ENCODE data around the gene ACTG1. TPM values are rescaled to one million over a fixed set of nuclear protein-coding genes. Genes with fewer than 3 reads are reported as not detected.

ACTG1 gene
- total and polyA plus RNA-seq, 4 donors, result 1,438 to 2,547 (median 2,309) TPM

DNA sequence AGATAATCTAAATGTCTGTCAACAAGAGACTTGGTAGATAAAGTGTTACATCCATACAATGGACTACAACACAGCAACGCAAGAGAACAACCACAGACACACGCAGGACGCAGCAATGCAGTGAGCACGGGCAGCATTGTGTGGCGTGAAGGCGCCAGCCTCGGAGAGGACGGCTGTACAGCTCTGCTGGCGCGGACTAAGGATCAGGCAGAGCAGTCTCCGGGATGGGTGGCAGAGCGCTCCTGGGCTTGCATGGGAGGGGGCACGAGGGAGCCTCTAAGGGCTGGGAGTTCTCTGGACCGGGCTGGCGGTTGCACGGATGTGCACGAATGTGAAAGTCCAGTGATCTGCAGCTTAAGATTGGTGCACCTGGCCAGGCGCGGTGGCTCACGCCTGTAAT, 34.5 kb downstream of the ACTG1 start:
- Histone ChIP-seq H3K4me1 (ENCODE audit: control insufficient read depth in 1 of 2, insufficient read depth in 2 of 2, low read length in 2 of 2) (no peaks in the 10 kb centered on the region), H3K27me3 (ENCODE audit: control insufficient read depth in 1 of 2, insufficient read depth in 2 of 2, low read length in 1 of 2) (no peaks in the 10 kb centered on the region), H3K4me3 (ENCODE audit: low read length in 2 of 2) (no peak overlapping the region), H3K9me3 (ENCODE audit: control insufficient read depth, low read length) (no peaks in the 10 kb centered on the region), H3K27ac (ENCODE audit: low read depth in 1 of 2, low read length in 2 of 2) (no peak overlapping the region), H3K36me3 (ENCODE audit: control insufficient read depth in 1 of 2, insufficient read depth in 2 of 2, low read length in 1 of 2) (no peaks in the 10 kb centered on the region)
- WGBS, 2 donors, result 94 to 95% methylated on average over 20 of the region's 20 CpGs
- ATAC-seq (ENCODE audit: low FRiP score), result no peak
- intact Hi-C loops (cut with DNase I), result no loop called here
- DNase-seq, result no peak

DNA sequence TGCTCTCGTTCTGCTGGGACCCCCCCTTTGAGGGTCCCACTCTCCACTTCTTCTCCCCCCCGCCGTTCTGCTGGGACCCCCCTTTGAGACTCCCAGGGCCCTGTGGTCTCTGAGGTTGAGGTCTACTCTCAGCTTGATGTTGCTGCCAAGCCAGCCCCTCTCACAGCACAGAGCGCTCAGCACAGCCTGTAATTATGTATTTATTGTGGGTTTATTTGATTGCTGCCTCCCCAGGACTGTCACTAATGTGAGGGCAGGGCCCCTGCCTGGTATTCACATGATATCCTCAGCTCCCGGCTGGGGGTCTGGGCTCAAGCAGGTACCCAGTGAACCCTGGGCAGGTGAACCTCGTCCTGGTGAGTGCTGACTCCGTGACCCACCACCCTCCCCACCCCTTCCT, 35.4 kb downstream of the ACTG1 start:
- Histone ChIP-seq H3K36me3 (ENCODE audit: control insufficient read depth in 1 of 2, insufficient read depth in 2 of 2, low read length in 1 of 2) (no peaks in the 10 kb centered on the region), H3K4me1 (ENCODE audit: control insufficient read depth in 1 of 2, insufficient read depth in 2 of 2, low read length in 2 of 2) (no peaks in the 10 kb centered on the region), H3K4me3 (ENCODE audit: low read length in 2 of 2) (no peak overlapping the region), H3K27me3 (ENCODE audit: control insufficient read depth in 1 of 2, insufficient read depth in 2 of 2, low read length in 1 of 2) (no peaks in the 10 kb centered on the region), H3K9me3 (ENCODE audit: control insufficient read depth, low read length) (no peaks in the 10 kb centered on the region), H3K27ac (ENCODE audit: low read depth in 1 of 2, low read length in 2 of 2) (no peak overlapping the region)
- intact Hi-C loops (cut with DNase I), result no loop called here
- WGBS, 2 donors, result 86 to 95% methylated on average over 7 of the region's 7 CpGs
- DNase-seq (no peak), ATAC-seq (ENCODE audit: low FRiP score) (no peak)

DNA sequence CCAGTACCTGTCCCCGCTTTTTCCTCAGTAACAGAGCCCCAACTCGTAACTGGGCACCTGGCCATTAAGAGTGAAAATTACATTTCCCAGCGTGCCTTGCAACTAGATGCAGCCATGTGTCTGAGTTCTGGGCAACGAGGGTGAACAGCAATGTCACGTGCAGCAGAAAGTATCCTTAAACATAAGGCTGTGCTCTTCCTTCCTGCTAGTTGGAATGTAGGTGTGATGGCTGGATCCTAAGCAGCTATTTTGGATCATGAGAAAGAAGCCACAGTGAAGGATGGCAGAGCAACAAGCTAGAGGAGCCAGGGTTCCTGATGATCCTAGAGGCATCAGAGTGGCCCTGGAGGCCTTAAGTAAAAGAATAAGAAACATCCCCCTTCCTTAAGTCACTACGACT, 36.0 kb downstream of the ACTG1 start:
- DNase-seq (no peak), ATAC-seq (ENCODE audit: low FRiP score) (no peak)
- no peak overlapping the region for H3K27ac ChIP-seq (ENCODE audit: low read depth in 1 of 2, low read length in 2 of 2)
- intact Hi-C loops (cut with DNase I), result no loop called here
- H3K27me3 ChIP-seq (ENCODE audit: control insufficient read depth in 1 of 2, insufficient read depth in 2 of 2, low read length in 1 of 2), result no peaks in the 10 kb centered on the region
- H3K4me3 ChIP-seq (ENCODE audit: low read length in 2 of 2), result no peak overlapping the region
- WGBS, 2 donors, result 92 to 93% methylated on average over 6 of the region's 6 CpGs
- H3K4me1 ChIP-seq (ENCODE audit: control insufficient read depth in 1 of 2, insufficient read depth in 2 of 2, low read length in 2 of 2), result no peaks in the 10 kb centered on the region
- no peaks in the 10 kb centered on the region for H3K36me3 ChIP-seq (ENCODE audit: control insufficient read depth in 1 of 2, insufficient read depth in 2 of 2, low read length in 1 of 2)
- H3K9me3 ChIP-seq (ENCODE audit: control insufficient read depth, low read length), result no peaks in the 10 kb centered on the region

DNA sequence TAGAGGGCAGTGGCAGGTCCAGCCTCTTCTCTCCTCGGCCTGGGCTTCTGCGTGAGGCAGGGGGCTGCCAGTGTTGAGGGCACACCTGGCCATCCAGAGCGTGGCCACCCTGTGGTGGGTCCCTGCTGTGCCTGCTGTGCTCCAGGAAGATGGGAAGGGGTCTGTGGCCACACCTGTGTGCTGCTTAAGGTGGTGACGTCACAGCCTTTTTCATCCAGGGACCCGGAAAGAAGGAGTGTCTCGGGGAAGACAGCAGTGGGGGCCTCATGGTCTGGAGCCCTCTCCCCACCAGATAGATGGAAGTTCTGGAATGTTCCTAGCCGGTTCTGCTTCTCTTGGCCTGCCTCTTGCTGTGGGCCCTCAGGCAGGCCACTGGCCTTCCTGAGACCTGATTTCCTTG, 36.5 kb downstream of the ACTG1 start:
- H3K4me3 ChIP-seq (ENCODE audit: low read length in 2 of 2), result no peak overlapping the region
- no peaks in the 10 kb centered on the region for H3K36me3 ChIP-seq (ENCODE audit: control insufficient read depth in 1 of 2, insufficient read depth in 2 of 2, low read length in 1 of 2)
- DNase-seq, result no peak
- no peak overlapping the region for H3K27ac ChIP-seq (ENCODE audit: low read depth in 1 of 2, low read length in 2 of 2)
- no peak for ATAC-seq (ENCODE audit: low FRiP score)
- no peaks in the 10 kb centered on the region for H3K9me3 ChIP-seq (ENCODE audit: control insufficient read depth, low read length)
- H3K4me1 ChIP-seq (ENCODE audit: control insufficient read depth in 1 of 2, insufficient read depth in 2 of 2, low read length in 2 of 2), result no peaks in the 10 kb centered on the region
- intact Hi-C loops (cut with DNase I), result no loop called here
- no peaks in the 10 kb centered on the region for H3K27me3 ChIP-seq (ENCODE audit: control insufficient read depth in 1 of 2, insufficient read depth in 2 of 2, low read length in 1 of 2)
- WGBS, 2 donors, result 95% methylated on average over 7 of the region's 7 CpGs

DNA sequence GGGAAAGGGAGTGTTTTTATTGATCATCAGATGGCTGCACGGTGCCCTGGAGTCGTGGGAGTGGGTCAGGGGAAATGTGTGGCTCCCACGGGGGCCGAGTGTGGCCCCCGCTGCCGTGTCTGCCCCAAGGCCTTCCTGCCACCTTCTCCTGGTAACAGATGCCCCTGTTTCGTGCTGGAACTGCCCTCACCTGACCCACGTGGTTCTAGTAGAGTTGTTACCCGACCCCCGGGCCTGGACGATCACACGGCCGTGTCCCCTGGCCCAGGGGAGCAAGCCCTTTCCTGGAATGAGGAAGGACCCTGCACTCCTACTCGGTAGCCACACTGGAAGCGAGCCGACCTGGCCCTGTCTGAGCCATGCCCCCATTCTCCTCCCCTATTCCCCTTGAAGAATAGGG, 37.6 kb downstream of the ACTG1 start:
- ATAC-seq (ENCODE audit: low FRiP score), result no peak
- no peaks in the 10 kb centered on the region for H3K36me3 ChIP-seq (ENCODE audit: control insufficient read depth in 1 of 2, insufficient read depth in 2 of 2, low read length in 1 of 2)
- intact Hi-C loops (cut with DNase I), result no loop called here
- no peak overlapping the region for H3K4me3 ChIP-seq (ENCODE audit: low read length in 2 of 2)
- no peak overlapping the region for H3K27ac ChIP-seq (ENCODE audit: low read depth in 1 of 2, low read length in 2 of 2)
- no peaks in the 10 kb centered on the region for H3K27me3 ChIP-seq (ENCODE audit: control insufficient read depth in 1 of 2, insufficient read depth in 2 of 2, low read length in 1 of 2)
- DNase-seq, result no peak
- 89 to 90% methylated on average over 16 of the region's 16 CpGs for WGBS, 2 donors
- H3K9me3 ChIP-seq (ENCODE audit: control insufficient read depth, low read length), result no peaks in the 10 kb centered on the region
- no peaks in the 10 kb centered on the region for H3K4me1 ChIP-seq (ENCODE audit: control insufficient read depth in 1 of 2, insufficient read depth in 2 of 2, low read length in 2 of 2)

DNA sequence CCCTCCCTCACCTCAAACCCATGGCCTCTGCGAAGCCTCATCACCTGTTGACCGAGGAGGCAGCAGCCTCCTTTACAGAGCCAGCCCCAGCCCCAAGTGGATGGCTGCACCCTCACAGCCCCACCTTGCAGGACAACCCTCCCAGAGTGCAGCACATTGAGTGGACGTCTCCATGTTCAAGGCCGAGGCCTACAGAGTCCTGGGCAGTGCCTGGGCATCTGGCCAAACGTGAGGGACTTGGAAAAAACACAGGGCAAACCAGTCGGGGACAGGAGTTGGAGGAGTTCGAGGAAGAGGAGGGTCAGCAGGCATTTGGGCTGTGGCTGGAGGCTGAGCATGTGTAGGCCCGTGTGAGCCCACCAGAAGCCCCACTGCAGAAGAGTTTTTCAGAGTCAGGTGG, 39.6 kb downstream of the ACTG1 start:
- 54 to 62% methylated on average over 8 of the region's 8 CpGs for WGBS, 2 donors
- DNase-seq (no peak), ATAC-seq (ENCODE audit: low FRiP score) (no peak)
- Histone ChIP-seq H3K36me3 (ENCODE audit: control insufficient read depth in 1 of 2, insufficient read depth in 2 of 2, low read length in 1 of 2) (no peaks in the 10 kb centered on the region), H3K4me3 (ENCODE audit: low read length in 2 of 2) (no peak overlapping the region), H3K4me1 (ENCODE audit: control insufficient read depth in 1 of 2, insufficient read depth in 2 of 2, low read length in 2 of 2) (no peaks in the 10 kb centered on the region), H3K27me3 (ENCODE audit: control insufficient read depth in 1 of 2, insufficient read depth in 2 of 2, low read length in 1 of 2) (no peaks in the 10 kb centered on the region), H3K27ac (ENCODE audit: low read depth in 1 of 2, low read length in 2 of 2) (no peak overlapping the region), H3K9me3 (ENCODE audit: control insufficient read depth, low read length) (no peaks in the 10 kb centered on the region)
- intact Hi-C loops (cut with DNase I), result no loop called here

DNA sequence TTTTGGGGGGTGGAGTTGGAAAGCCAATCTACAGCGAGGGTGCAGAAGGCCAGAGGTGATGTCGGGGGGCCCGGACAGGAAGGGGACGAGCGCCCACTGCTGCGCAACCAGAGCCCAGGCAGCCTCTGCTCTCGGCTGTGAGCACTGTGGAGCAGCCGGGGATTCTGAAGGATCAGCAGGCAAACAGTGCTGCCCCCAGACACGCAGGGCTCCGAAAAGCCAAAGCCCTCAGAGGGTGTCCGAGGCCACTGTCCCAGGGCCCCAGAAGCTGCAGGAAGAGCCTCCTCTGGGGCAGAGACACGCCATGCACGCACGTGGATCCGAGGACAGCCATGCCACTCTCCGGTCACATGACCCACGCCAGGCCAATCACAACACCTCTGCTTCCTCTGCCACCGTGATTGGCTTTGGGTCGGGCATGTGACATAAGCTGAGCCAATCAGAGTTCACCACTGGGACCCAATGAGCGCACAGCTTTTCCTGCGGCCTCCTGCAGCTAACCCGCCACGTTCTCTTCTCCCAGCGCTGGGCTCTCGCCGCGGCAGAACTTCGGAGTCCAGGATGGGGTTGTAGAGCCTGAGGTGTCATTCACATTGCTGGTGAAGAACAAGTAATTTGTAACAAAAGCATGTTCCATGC, 40.7 kb downstream of the ACTG1 start:
- H3K9me3 ChIP-seq (ENCODE audit: control insufficient read depth, low read length), result no peaks in the 10 kb centered on the region
- intact Hi-C loops (cut with DNase I), result no loop called here
- no peaks in the 10 kb centered on the region for H3K4me1 ChIP-seq (ENCODE audit: control insufficient read depth in 1 of 2, insufficient read depth in 2 of 2, low read length in 2 of 2)
- WGBS, 2 donors, result 83 to 87% methylated on average over 24 to 28 of the region's 28 CpGs
- H3K27me3 ChIP-seq (ENCODE audit: control insufficient read depth in 1 of 2, insufficient read depth in 2 of 2, low read length in 1 of 2), result no peaks in the 10 kb centered on the region
- H3K36me3 ChIP-seq (ENCODE audit: control insufficient read depth in 1 of 2, insufficient read depth in 2 of 2, low read length in 1 of 2), result no peaks in the 10 kb centered on the region
- DNase-seq, result peak in 1 of 2 donors; percentile 71
- peak; percentile 46 for ATAC-seq (ENCODE audit: low FRiP score)
- no peak overlapping the region for H3K4me3 ChIP-seq (ENCODE audit: low read length in 2 of 2)
- no peak overlapping the region for H3K27ac ChIP-seq (ENCODE audit: low read depth in 1 of 2, low read length in 2 of 2)

DNA sequence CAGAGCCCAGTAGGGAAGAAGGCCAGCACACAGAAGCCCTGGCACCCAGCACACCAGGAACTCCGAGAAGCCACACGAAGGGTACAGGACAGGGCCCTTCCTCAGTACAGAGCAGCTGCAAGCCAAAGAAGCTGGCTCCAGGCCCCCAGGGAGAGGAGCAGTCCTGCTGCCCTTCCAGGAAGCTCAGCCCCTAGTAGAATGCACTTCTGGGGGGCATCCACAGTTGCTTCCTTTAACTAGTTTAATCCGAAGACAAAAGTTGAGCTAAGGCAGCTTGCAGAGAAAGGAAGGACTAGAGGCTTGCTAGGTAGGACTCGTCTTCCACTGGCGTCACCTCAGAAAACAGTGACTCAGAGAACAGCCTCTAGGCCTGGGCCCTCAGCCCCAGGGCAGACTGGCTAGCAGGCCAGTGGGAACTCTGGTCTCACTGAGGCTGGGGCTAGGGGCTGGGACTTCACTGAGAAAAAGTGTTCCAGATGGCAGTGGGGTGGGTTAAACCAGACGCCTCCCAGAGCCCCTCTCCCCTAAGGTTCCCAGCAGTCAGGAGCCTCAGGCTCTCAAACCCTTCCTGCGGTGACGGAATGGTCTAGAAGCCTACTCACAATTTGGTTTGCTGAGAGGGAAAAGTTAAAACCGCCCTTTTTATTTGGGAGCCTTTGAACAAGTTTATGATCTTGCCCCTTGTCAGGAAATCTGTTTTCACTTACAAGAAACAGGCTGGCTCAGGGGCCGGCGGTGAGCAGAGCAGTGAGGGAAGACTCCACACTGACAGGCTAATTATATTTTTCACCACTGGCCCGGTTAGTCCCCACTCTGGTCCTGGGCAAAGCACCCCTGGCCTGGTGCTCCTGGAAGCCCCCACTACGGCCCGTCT, 41.4 kb downstream of the ACTG1 start:
- DNase-seq (no peak), ATAC-seq (ENCODE audit: low FRiP score) (no peak)
- no peaks in the 10 kb centered on the region for H3K36me3 ChIP-seq (ENCODE audit: control insufficient read depth in 1 of 2, insufficient read depth in 2 of 2, low read length in 1 of 2)
- H3K9me3 ChIP-seq (ENCODE audit: control insufficient read depth, low read length), result no peaks in the 10 kb centered on the region
- no peaks in the 10 kb centered on the region for H3K27me3 ChIP-seq (ENCODE audit: control insufficient read depth in 1 of 2, insufficient read depth in 2 of 2, low read length in 1 of 2)
- H3K4me3 ChIP-seq (ENCODE audit: low read length in 2 of 2), result no peak overlapping the region
- no peaks in the 10 kb centered on the region for H3K4me1 ChIP-seq (ENCODE audit: control insufficient read depth in 1 of 2, insufficient read depth in 2 of 2, low read length in 2 of 2)
- WGBS, 2 donors, result 69 to 70% methylated on average over 14 of the region's 14 CpGs
- intact Hi-C loops (cut with DNase I), result no loop called here
- H3K27ac ChIP-seq (ENCODE audit: low read depth in 1 of 2, low read length in 2 of 2), result no peak overlapping the region

Data from aorta (tissue), 5 donors.